Stimulated activated CD8-positive, alpha-beta memory T cell treated with anti-CD3 and anti-CD28 coated beads, Interleukin-15, amount 100 ng/mL, for 4 hours (primary cell): ENCODE measurements around the gene MAP3K5.
"Not testable (repeated sequence)": the region's sequence is repeated elsewhere in the genome, so short reads cannot be mapped to it uniquely, and the experiment has no call there.

Experiments
- DNase-seq, 2 donors: peaks; one replicate each; pipeline ENCODE4 v3.0.0-alpha.2; 2020; ENCODE audit warnings: low read depth in 2 of 2

MAP3K5 gene

DNA sequence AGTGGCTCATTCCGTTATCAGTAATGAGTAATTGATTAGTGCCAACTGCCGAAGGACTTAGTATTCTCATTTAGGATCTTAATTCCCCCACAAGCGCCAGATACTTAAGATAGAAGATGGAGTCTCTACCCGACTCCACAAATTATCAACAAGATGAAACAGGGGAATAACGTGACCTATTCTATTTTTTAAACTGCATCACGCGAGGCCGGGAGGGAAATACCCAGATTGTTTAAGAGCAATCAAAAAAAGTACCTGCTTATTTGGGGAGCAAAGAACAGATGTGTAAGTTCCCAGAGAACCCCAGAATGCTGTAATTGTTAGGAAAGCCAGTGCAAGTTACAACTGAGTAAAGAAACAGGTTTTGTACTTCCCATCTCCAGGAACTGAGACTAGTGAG, 1.1 kb upstream of the MAP3K5 start:
- DNase-seq, result no peak

DNA sequence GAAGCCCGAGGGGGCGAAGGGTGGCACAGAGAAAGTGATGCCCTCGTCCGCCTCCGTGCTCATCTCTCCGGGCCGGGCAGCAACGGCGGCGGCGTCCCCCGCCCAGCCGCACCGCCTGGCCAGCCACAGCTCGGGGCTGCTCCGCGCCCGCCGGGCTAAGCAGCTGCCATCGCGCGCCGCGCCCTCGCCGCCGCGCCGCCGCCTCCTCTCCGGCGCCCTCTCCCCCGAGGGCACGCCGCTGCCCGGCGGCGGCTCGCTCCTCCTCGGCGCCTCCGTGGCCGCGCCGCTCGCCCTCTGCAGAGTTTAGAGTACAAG, 225 bp downstream of the MAP3K5 start:
- DNase-seq, result no peak

DNA sequence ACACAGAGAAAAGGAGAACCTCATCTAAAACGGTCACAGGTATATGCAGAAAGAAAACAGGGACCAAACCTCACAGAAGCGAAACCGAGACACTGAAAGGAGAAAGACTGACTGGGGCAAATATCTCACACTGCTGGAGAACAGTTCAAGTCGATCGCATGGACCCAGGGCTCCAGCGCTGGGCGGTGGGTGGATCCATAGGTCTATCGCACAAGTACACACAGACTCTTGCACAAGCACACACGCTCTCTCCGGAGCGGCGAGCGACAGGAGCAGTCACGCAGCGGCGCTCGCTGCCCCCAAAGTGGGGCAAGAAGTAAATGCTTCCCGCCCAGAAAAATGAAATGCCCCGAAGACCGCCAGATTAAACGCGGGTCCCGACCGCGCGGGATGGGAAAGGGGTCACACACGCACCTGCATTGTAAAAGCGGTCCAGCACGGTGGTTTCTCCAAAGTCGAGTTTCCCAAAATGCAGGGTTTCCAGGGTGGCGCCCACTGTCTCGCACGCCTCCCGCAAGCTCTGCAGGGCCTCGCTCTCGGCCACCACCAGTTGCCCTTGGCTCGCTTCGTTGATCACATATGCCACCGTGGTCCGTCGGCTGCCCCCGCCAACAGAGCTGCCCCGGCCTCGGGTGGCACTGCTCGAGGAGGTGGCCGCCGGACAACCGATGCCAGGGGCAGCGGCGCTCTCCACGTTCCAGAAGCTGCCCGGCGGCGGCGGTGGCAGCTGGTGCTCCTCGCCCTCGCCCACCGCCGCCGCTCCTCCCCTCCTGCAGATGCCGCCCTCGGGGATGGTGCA, 782 bp downstream of the MAP3K5 start:
- peak in 1 of 2 donors; percentile 32 for DNase-seq

DNA sequence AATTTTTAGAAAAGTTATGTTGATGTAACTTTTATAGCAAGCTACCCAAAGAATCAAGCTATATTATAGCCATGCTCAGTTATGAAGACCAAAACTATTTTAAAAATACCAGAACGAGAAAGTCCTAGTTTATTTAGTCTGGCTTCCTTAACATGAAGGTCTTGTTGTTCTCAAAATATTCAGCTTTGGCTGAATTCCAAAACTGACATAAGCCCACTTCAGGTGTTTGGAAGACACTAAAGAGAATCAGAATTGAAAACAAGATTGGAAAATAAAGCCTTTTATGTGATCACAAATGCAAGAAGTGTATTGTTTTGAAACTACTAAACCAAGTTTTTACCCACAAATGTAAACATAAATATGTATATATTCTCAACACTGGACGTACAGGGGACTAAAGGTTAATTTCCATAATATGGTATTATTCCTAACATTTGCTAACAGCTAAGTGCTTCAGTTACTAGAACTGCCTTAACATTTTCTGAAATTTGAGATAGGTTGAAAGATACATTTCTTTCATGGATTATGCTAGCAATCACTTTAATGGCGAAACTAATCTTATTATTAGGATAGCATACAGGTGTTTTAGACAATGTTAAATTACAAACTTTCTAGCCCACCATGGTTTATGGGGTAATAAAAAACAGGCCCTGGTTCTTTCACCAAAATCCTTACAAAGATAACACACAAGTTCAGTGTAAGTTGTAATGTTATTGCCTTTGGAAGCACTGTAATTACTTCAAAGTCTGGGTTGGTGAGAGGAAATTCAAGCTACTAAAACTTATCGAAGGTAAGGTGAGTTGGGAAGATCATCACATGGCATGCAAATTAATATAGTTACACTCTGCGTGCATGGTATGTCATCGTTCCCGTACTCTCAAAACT, 1.6 kb downstream of the MAP3K5 start:
- DNase-seq, result no peak

DNA sequence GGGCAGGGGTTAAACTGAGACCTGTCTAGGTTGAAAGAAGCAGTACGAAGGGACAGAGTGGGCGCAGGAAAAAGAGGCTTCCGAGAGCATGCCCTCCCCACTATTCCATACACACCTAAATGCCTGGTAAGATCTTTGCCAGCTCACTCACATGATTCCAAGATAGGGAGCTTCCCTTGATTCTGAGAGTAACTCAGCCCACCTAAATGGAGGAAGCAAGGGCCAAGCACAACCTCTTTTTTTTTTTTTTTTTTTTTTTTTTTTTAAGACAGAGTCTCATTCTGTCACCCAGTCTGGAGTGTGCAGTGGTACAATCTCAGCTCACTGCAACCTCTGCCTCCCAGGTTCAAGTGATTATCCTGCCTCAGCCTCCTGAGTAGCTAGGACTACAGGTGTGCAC, 2.8 kb downstream of the MAP3K5 start:
- DNase-seq, result not testable (repeated sequence)

DNA sequence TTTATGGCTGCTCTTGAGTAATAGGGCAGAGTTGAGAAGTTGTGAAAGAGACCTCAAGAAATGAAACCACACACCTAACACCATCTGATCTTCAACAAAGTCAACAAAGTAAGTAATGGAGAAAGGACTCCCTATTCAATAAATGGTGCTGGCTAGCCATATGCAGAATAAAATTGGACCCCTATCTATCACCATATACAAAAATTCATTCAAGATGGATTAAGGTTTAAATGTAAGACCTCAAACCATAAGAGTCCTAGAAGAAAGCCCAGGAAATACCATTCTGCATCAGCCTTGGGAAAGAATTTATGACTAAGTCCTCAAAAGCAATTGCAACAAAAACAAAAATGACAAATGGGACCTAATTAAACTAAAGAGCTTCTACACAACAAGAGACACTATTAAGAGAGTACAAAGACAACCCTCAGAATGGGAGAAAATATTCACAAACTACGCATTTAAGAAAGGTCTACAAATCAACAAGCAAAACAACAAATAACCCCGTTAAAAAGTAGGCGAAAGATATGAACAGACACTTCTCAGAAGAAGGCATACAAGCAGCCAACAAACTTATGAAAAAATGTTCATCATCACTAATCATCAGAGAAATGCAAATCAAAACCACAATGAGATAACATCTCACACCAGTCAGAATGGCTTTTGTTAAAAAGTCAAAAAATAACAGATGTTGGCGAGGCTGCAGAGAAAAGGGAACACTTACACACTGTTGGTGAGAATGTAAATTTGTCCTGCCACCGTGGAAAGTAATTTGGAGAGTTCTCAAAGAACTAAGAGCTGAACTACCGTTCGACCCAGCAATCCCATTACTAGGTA, 4.0 kb downstream of the MAP3K5 start:
- DNase-seq, result no peak

DNA sequence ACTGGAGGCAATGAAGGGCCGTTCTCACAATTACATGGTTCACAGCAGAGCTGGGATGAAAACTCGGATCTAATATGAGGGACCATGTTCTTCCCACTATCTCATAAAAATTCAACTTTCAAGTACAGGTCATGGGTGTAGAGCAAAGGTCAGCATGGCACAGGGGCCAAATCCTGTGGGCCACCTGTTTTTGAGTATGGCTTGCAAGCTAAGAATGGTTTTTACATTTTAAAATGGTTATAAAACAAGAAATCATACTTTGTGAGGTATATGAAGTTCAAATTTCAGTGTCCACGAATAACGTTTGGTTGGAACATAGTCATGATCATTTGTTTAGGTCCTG, 4.6 kb downstream of the MAP3K5 start:
- DNase-seq, result no peak

DNA sequence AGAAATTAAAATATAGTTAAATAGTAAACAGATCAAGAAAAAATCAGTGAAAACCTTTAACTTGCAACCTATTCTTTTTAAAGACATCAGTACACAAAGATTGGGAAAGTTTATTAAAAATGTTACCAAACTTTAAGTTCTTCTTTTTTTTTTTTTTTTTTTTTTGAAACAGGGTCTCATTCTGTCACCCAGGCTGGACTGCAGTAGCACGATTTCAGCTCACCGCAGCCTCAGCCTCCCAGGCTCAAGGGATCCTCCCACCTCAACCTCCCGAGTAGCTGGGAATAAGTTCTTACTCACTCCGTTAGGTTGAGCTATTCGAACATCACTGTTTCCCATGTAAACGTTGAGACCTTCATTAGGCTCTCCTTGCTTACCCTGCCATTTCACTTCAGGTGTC, 5.6 kb downstream of the MAP3K5 start:
- DNase-seq, result no peak

DNA sequence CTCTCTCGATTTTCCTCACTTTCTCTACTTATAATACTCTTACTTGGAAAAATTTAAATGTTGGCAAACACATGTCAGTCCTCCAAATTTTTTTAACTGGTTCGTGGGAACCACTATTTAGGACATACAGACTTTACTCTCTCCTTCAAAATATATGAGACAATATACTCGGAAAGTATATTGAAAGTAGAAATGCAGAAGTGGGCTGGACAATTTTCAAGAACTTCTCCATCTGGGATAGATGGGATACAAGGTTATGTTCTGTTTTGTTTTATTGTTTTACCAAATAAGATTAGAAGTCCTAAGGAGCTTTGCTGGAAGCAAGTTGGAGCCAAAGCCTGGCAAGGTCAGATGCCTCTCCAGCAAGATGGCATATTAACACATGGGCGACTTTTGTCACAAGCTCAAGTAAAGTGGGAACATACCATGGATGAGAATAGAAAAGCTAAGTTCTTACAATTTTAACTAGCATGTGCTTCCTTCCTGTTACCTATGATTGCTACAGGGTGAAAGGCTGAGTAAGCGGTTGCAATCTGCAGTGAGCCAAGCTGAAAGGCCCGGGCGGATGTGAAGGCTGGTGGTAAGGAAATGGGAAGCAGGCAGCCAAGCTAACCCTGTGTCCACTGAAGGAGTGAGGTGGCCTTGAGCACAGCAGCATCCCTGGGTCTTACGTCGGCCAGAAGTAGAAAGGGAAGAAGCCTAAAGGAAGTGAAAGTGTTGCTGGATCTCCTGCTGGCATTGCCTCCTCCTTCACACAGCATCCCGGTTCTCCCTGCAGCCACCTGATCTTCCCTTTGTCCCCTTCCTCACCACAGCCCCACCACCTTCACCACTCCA, 7.1 kb downstream of the MAP3K5 start:
- DNase-seq, result no peak

DNA sequence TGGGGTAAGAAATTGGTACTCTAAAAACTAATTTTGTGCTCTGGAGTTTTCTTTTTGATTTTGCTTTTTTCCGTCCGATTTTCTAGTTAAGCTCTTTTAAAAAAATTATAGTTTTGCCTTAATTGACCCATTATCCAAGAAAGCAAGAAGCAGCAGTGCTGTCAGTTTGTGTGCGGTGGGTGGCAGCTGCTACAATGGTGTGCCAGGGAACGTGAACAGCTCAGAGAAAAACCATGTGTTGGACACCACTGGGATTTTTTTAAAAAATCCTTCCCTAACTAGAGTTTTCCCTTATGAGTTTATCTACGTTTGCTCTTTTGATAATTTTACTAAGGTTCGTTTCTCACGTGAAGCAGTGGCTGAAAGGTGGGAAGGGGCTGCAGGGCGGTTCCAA, 8.0 kb downstream of the MAP3K5 start:
- no peak for DNase-seq

DNA sequence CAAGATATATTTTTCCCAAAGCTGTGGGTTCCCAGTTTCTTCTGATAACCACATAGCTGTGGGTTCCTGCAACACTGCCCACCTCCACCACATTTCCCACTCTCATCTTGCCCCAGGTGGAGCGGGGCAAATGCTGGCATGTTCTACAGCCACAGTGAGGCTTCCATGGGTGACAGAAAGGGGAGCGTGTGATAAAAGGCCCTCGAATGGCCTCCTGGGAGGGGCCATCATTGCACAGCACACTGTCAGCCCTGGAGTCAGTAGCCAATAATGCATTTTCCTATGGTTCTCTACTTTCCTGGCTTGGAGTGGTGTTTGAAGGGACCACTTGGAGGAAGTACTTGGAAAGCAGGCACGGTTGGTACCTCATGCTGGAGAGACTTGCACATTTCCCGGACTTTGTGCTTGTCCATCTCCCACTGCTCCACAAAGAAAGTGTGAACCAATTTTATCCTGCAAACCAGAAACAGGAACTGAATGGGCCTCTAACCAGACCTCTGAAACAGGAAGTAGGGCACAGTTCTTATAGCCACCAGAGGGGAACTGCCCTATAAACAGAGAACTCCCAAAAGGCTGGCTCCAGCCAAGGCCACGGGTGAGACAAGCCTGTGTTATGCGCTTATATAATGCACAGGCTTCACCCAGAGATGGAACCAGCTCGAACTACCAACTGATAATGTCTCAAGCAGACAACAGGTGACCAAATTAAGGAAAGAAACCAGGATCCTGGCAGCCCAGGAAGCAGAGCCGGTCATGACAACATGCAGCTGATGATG, 8.6 kb downstream of the MAP3K5 start:
- DNase-seq, result no peak

DNA sequence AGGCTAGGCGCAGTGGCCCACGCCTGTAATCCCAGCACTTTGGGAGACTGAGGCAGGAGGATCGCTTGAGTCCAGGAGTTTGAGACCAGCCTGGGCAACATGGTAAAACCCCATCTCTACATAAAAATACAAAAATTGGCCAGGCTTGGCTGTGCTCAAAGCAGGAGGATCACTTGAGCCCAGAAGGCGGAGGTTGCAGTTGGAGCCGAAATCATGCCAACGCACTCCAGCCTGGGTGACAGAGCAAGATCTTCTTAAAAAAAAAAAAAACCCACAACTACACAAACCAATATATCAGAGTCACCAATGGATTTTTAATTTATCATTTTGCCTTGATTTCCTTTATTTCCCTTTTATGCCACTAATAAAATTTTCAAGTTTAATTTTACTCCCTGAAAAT, 9.3 kb downstream of the MAP3K5 start:
- no peak for DNase-seq

DNA sequence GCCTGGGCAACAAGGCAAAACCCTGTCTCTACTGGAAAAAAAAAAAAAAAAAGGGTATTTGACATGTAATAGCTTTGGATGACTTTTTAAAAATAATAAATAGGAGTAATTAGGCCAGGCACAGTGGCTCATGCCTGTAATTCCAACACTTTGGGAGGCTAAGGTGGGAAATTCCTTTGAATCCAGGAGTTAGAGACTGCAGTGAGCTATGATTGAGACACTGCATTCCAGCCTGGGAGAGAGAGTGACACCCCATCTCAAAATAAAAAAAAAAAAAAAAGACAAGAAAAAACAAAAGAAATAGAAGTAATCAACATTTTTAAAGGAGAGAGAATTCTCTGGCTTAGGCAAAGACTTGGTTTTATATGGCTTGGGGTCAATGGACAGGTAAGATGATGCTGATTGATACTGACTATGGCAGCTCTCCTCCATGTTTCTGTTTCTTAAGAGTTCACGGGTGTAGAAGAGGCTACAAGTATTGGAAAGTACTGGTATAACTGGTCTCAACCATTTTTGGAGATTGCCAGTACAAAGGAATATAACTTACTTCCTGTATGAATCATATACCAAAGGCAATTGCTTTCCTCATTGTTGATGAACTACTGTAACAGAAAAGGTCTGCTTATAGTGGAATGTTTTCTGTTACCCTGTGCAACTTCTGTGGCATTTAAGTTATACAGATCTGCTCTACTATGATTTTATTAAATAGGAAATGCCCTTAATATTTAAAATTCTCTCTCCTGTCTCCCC, 10.1 kb downstream of the MAP3K5 start:
- no peak for DNase-seq

DNA sequence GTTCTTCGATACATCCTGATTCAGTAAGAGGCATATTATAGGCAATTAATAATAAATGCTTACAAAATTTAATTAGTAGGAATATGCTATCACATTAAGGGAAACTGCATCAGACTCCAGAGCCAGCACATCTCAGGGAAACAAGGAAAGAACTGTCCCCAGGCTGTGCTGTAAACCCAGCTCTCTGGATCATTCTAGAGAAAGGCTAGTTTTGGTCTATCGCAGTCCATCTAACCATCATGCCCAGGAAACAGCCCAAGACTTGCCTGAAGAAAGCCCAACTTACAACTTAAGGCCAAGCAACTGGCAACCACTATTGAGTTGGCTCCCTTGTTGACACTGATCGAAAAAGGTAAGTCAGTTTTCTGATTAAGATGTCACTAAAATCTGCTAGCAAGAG, 11.3 kb downstream of the MAP3K5 start:
- DNase-seq, result no peak

DNA sequence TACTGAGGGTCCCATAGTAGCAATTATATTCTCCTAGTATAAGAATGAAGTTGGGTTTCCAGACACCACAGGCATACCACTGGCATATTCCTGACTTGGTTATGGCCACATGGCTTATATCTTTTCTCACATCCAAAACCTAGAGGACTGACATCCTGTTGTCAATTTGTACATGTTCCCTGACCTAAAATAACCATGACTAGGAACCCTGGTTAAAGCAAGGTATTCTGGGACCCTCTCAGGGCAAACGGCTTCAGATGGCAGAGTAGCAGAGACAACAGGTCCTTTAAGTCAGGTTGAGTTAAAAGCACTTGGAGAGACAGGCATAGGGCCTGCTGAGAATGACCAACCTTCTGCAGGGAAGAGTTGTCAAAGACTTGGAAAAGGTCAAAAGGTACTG, 12.6 kb downstream of the MAP3K5 start:
- no peak for DNase-seq

DNA sequence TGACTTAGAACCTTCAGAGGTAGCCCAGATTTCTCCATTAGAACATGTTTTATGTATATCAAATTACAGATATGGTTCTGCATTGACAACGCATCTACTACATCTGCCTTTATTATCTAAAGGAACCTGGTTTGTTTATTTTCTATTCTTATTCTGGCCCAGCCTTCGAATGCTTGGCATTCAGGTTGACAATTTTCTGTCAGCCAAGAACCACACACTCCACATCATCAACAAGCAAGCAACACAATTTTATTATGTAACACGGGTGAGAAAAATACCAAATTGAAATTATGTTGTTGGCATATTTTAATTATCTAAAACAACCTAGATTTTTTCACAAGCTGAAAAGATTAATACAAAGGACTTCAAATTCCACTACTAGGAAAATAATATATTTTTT, 14.6 kb downstream of the MAP3K5 start:
- DNase-seq, result no peak

DNA sequence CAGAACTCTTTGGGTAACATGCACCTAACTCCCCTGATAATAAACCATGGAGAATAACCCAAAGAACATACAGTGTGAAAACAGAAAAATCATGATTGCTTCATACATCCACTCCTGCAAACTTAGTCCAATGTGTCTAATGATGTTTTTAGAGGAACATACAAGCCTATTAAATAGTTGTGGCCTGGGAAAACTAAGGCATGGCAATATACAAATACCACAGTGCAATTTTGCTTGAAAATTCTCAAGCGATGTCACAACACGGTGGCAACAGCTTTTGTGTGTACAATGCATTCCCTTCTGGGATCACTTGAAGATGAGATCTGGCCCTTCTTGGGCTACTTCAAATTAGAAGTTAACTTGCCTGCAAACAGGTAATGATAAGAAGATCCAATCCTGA, 16.7 kb downstream of the MAP3K5 start:
- no peak for DNase-seq

DNA sequence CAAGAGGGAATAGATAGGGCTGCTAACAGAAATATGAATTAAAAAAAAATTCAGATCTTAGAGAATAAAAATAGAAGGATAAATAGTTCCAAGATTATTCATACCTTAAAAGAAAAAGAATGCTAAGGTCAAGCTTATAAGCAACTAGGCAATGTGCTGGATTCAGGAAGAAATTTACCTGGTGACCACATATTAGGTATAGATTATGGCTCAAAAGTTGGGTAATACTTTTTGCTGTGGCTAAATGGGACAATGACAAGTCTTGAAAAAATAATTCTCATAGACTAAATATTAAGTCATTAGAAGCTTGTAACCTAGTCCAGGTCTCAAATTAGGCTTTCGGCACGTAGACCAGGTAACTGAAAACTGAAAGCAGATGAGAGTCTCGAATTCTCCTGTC, 17.2 kb downstream of the MAP3K5 start:
- no peak for DNase-seq

DNA sequence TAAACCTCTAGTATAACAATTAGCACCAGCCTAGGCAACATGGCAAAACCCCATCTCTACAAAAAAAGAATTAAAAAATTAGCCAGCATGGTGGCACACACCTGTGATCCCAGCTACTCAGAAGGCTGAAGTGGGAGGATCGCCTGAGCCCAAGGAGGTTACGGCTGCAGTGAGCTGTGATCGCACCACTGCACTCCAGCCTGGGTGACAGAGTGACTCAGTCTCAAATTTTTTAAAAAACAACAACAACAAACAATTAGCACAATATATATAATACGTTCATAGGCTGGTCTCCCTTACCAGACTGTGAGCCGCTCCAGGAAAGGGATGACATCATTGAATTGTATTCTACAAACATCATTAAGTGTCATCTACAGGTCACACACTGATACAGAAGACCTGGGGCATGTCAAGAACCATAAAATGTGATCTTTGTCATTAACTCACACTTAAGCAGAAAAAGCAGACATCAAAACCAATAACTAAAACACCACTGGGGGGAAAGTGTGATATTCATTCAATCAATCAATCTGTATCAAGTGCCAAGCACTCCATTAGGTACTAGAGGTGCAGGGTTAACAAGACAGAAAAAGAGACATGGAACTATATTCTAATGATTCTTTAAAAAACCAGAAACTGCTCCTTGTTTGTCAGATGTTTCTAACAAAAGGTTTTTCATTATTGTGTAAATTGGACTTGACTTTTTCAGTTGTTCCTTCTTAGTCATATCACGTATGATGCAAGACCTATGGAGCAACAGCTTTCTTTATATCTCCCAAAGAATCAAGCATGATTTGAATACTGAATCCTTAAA, 17.8 kb downstream of the MAP3K5 start:
- DNase-seq, result no peak
